ENCODE measurements around the gene CLTC. TPM values are rescaled to one million over a fixed set of nuclear protein-coding genes. Genes with fewer than 3 reads are reported as not detected.

CLTC gene
- total and polyA plus RNA-seq, 2 of the 13 experiments (the other 11 are each of a cell fraction or from before 2014, with no cell fraction given) = 134 to 283 TPM

- TF ChIP-seq TRIM22 (IDR thresholded peaks at IDR 0.05) = no peak
- no peak for TF ChIP-seq JARID2 (CRISPR knock-in tag; IDR thresholded peaks at IDR 0.05; ENCODE audit: insufficient replicate concordance)
- no peak for TF ChIP-seq RBM22 (optimal IDR thresholded peaks at IDR 0.05; ENCODE audit: low read length)
- peak; percentile 79 for TF ChIP-seq NR2C2 (CRISPR knock-in tag; IDR thresholded peaks at IDR 0.05; ENCODE audit: borderline replicate concordance)
- TF ChIP-seq MLXIP (CRISPR knock-in tag; IDR thresholded peaks at IDR 0.05; ENCODE audit: borderline replicate concordance) = peak; percentile 74; the same call in 1 of the 2 replicates
- peak; percentile 97 for TF ChIP-seq U2AF1 (optimal IDR thresholded peaks at IDR 0.05; ENCODE audit: low read depth, low read length)
- TF ChIP-seq ZBTB43 (CRISPR knock-in tag; conservative IDR thresholded peaks at IDR 0.05) = no peak; the same call in 1 of the 2 replicates
- TF ChIP-seq MXD4 (CRISPR knock-in tag; IDR thresholded peaks at IDR 0.05) = peak; percentile 94
- no peak for TF ChIP-seq SIX4 (CRISPR knock-in tag; IDR thresholded peaks at IDR 0.05)
- peak; percentile 81 for TF ChIP-seq ZBTB38 (CRISPR knock-in tag; IDR thresholded peaks at IDR 0.05)
- TF ChIP-seq ZSCAN21 (CRISPR knock-in tag; IDR thresholded peaks at IDR 0.05; ENCODE audit: borderline replicate concordance) = peak; percentile 90
- TF ChIP-seq PHF20 (CRISPR knock-in tag; IDR thresholded peaks at IDR 0.05) = peak; percentile 86
- TF ChIP-seq ZNF3 (CRISPR knock-in tag; IDR thresholded peaks at IDR 0.05) = peak; percentile 73
- 0 out of 2 replicates have a peak, but pooled peaks have one; percentile 69 for TF ChIP-seq ATF5 (CRISPR knock-in tag; IDR thresholded peaks at IDR 0.05; ENCODE audit: low read depth)
- peak; percentile 77 for TF ChIP-seq ZNF747 (CRISPR knock-in tag; IDR thresholded peaks at IDR 0.05; ENCODE audit: borderline replicate concordance)
- no peak for TF ChIP-seq ZNF530 (CRISPR knock-in tag; IDR thresholded peaks at IDR 0.05; ENCODE audit: low read depth)
- no peak for TF ChIP-seq PLSCR1 (CRISPR knock-in tag; IDR thresholded peaks at IDR 0.05; ENCODE audit: borderline replicate concordance)
- peak; percentile 92; the same call in 1 of the 2 replicates for TF ChIP-seq PAWR (CRISPR knock-in tag; IDR thresholded peaks at IDR 0.05; ENCODE audit: borderline replicate concordance)
- peak; percentile 83 for TF ChIP-seq ZNF24 (IDR thresholded peaks at IDR 0.05)
- TF ChIP-seq ELK4 (CRISPR knock-in tag; IDR thresholded peaks at IDR 0.05; ENCODE audit: borderline replicate concordance) = peak; percentile 88; the same call in 1 of the 2 replicates
- TF ChIP-seq ZSCAN12 (CRISPR knock-in tag; IDR thresholded peaks at IDR 0.05) = peak; percentile 91; the same call in 1 of the 2 replicates
These were observed at the start of gene CLTC (continued) for GRCh38 chr17:59619298-59620063.
